Activated CD4-positive, alpha-beta T cell treated with anti-CD3 and anti-CD28 coated beads for 36 hours (primary cell): ENCODE results near the gene GABRB2. TPM values are rescaled to one million over a fixed set of nuclear protein-coding genes. Genes with fewer than 3 reads are reported as not detected.

ENCODE experiments used
- ATAC-seq: fragments of 200-7000 bp; cut with Tn5 transposase; one replicate; pipeline ENCODE4 v1.10.0; 2021; ENCODE audit warnings: mild to moderate bottlenecking, moderate library complexity
- CTCF ChIA-PET: fragments of 350-600 bp; sonication (Branson Sonifier 250); formaldehyde crosslinking; loops from one replicate; lab custom pipeline; 2021; ENCODE audit warnings: antibody characterized with exemption; lab: Charles Lee
- POLR2A ChIA-PET: fragments of 350-600 bp; sonication (Branson Sonifier 250); formaldehyde crosslinking; loops from one replicate; lab custom pipeline; 2021; ENCODE audit warnings: antibody characterized with exemption, inconsistent platforms; lab: Charles Lee
- DNase-seq: peaks from one replicate; pipeline ENCODE4 v3.0.0-alpha.2; 2020
- H3K27ac Mint-ChIP-seq: one replicate; pipeline ENCODE4 v1.8.0; 2021; ENCODE audit warnings: mixed read lengths
- H3K27me3 Mint-ChIP-seq: one replicate; pipeline ENCODE4 v1.8.0; 2021; ENCODE audit warnings: mixed read lengths
- H3K36me3 Mint-ChIP-seq: one replicate; pipeline ENCODE4 v1.8.0; 2021; ENCODE audit warnings: low read depth, mixed read lengths
- H3K4me1 Mint-ChIP-seq: one replicate; pipeline ENCODE4 v1.8.0; 2021; ENCODE audit warnings: mixed read lengths
- H3K4me3 Mint-ChIP-seq: one replicate; pipeline ENCODE4 v1.8.0; 2021; ENCODE audit warnings: mild to moderate bottlenecking, moderate library complexity, mixed read lengths
- H3K9me3 Mint-ChIP-seq: one replicate; pipeline ENCODE4 v1.8.0; 2021; ENCODE audit warnings: low read depth, mixed read lengths
- intact Hi-C, 2 experiments: fragments of 100-400 bp; cut with DNase I in 1 of 2; cut with micrococcal nuclease in 1 of 2; formaldehyde crosslinking; loops; one replicate each; pipeline versions ENCODE4 v1.14.2 to v1.15.1; 2022 to 2024; cut with DNase I, micrococcal nuclease
- total RNA-seq, 2 experiments: library from RNA; stranded (reverse); gene quantifications; one replicate each; pipeline ENCODE4 v1.2.3, GENCODE V29; 2021

The GABRB2 gene
- total RNA-seq, 2 experiments from 2014 or later, result not detected

- Mint-ChIP-seq H3K27me3 (no peaks in the 10 kb centered on the region), H3K4me3 (no peak overlapping the region), H3K27ac (no peak overlapping the region), H3K4me1 (no peaks in the 10 kb centered on the region), H3K9me3 (peaks cover 2% of the 10 kb centered on the region), H3K36me3 (no peaks in the 10 kb centered on the region)
- CTCF ChIA-PET, result interaction anchor here (1.1 kb wide), 1 partner anchor 8 kb away, joined by 3 read pairs; no protein-coding TSS in a partner anchor
- POLR2A ChIA-PET, result no interaction called here
- intact Hi-C loops, result no loop called here
- DNase-seq (no peak), ATAC-seq (no peak)
Measured at GRCh38 chr5:161471211-161471950, 75.1 kb downstream of the GABRB2 start.

- no peak for ATAC-seq
- Mint-ChIP-seq H3K27ac (no peak overlapping the region), H3K27me3 (no peaks in the 10 kb centered on the region), H3K4me3 (no peak overlapping the region), H3K9me3 (no peaks in the 10 kb centered on the region), H3K4me1 (no peaks in the 10 kb centered on the region), H3K36me3 (no peaks in the 10 kb centered on the region)
- ChIA-PET POLR2A (no interaction called here), CTCF (interaction anchor here (1.5 kb wide), 1 partner anchor 17 kb away, joined by 3 read pairs; no protein-coding TSS in a partner anchor)
- intact Hi-C loops, result no loop called here
- no peak for DNase-seq
Measured at GRCh38 chr5:161467703-161468102, 78.8 kb downstream of the GABRB2 start.

- H3K4me1 Mint-ChIP-seq, result no peaks in the 10 kb centered on the region
- no peak for ATAC-seq
- POLR2A ChIA-PET, result no interaction called here
- CTCF ChIA-PET, result no interaction called here
- DNase-seq, result no peak
- no peaks in the 10 kb centered on the region for H3K9me3 Mint-ChIP-seq
- no peaks in the 10 kb centered on the region for H3K36me3 Mint-ChIP-seq
- no peak overlapping the region for H3K4me3 Mint-ChIP-seq
- intact Hi-C loops, result no loop called here
- no peak overlapping the region for H3K27ac Mint-ChIP-seq
- H3K27me3 Mint-ChIP-seq, result no peaks in the 10 kb centered on the region
Measured at GRCh38 chr5:161460741-161461140, 85.8 kb downstream of the GABRB2 start.

- ATAC-seq (no peak), DNase-seq (no peak)
- Mint-ChIP-seq H3K27ac (no peak overlapping the region), H3K9me3 (no peaks in the 10 kb centered on the region), H3K4me3 (no peak overlapping the region), H3K27me3 (no peaks in the 10 kb centered on the region), H3K36me3 (no peaks in the 10 kb centered on the region), H3K4me1 (no peaks in the 10 kb centered on the region)
- ChIA-PET CTCF (no interaction called here), POLR2A (no interaction called here)
- intact Hi-C loops, result no loop called here
Measured at GRCh38 chr5:161446655-161447054, 99.9 kb downstream of the GABRB2 start.

- no peaks in the 10 kb centered on the region for H3K4me1 Mint-ChIP-seq
- H3K4me3 Mint-ChIP-seq, result no peak overlapping the region
- ATAC-seq (no peak), DNase-seq (no peak)
- peaks cover 4% of the 10 kb centered on the region for H3K9me3 Mint-ChIP-seq
- POLR2A ChIA-PET, result no interaction called here
- H3K27ac Mint-ChIP-seq, result no peak overlapping the region
- intact Hi-C loops, result no loop called here
- H3K36me3 Mint-ChIP-seq, result no peaks in the 10 kb centered on the region
- CTCF ChIA-PET, result no interaction called here
- no peaks in the 10 kb centered on the region for H3K27me3 Mint-ChIP-seq
Measured at GRCh38 chr5:161442471-161442870, 104.1 kb downstream of the GABRB2 start.

- POLR2A ChIA-PET, result no interaction called here
- intact Hi-C loops, result no loop called here
- Mint-ChIP-seq H3K4me1 (no peaks in the 10 kb centered on the region), H3K36me3 (no peaks in the 10 kb centered on the region), H3K4me3 (no peak overlapping the region), H3K27me3 (no peaks in the 10 kb centered on the region), H3K9me3 (peaks cover 2% of the 10 kb centered on the region), H3K27ac (no peak overlapping the region)
- ATAC-seq, result no peak
- no peak for DNase-seq
- CTCF ChIA-PET, result interaction anchor here (0.5 kb wide), 1 partner anchor 132 kb away, joined by 3 read pairs; no protein-coding TSS in a partner anchor
Measured at GRCh38 chr5:161432798-161433197, 113.7 kb downstream of the GABRB2 start.

- no peak overlapping the region for H3K4me3 Mint-ChIP-seq
- intact Hi-C loops, result no loop called here
- ChIA-PET CTCF (interaction anchor here (0.5 kb wide), 1 partner anchor 133 kb away, joined by 3 read pairs; no protein-coding TSS in a partner anchor), POLR2A (no interaction called here)
- no peaks in the 10 kb centered on the region for H3K4me1 Mint-ChIP-seq
- no peak for DNase-seq
- peaks cover 2% of the 10 kb centered on the region for H3K9me3 Mint-ChIP-seq
- no peaks in the 10 kb centered on the region for H3K36me3 Mint-ChIP-seq
- H3K27ac Mint-ChIP-seq, result no peak overlapping the region
- no peak for ATAC-seq
- no peaks in the 10 kb centered on the region for H3K27me3 Mint-ChIP-seq
Measured at GRCh38 chr5:161431963-161432362, 114.6 kb downstream of the GABRB2 start.

GRCh38 chr5:161421067-161421466 is 125.5 kb downstream of the GABRB2 start:
- POLR2A ChIA-PET, result no interaction called here
- Mint-ChIP-seq H3K9me3 (no peaks in the 10 kb centered on the region), H3K27me3 (no peaks in the 10 kb centered on the region), H3K36me3 (no peaks in the 10 kb centered on the region), H3K4me1 (no peaks in the 10 kb centered on the region), H3K27ac (no peak overlapping the region), H3K4me3 (no peak overlapping the region)
- intact Hi-C loops, result no loop called here
- DNase-seq, result no peak
- CTCF ChIA-PET, result no interaction called here
- no peak for ATAC-seq

- Mint-ChIP-seq H3K36me3 (no peaks in the 10 kb centered on the region), H3K27me3 (no peaks in the 10 kb centered on the region), H3K27ac (no peak overlapping the region), H3K9me3 (no peaks in the 10 kb centered on the region), H3K4me1 (no peaks in the 10 kb centered on the region), H3K4me3 (no peak overlapping the region)
- ChIA-PET CTCF (interaction anchor here (0.7 kb wide), 1 partner anchor 21 kb away, joined by 4 read pairs; no protein-coding TSS in a partner anchor), POLR2A (no interaction called here)
- no peak for DNase-seq
- ATAC-seq, result no peak
- intact Hi-C loops, result no loop called here
Measured at GRCh38 chr5:161420521-161420920, 126.0 kb downstream of the GABRB2 start.

- no peak overlapping the region for H3K4me3 Mint-ChIP-seq
- CTCF ChIA-PET, result interaction anchor here (1.4 kb wide), 1 partner anchor 11 kb away, joined by 3 read pairs; no protein-coding TSS in a partner anchor
Measured at GRCh38 chr5:161414896-161415295, 131.6 kb downstream of the GABRB2 start.

GRCh38 chr5:161414037-161414436 is 132.5 kb downstream of the GABRB2 start:
- no peaks in the 10 kb centered on the region for H3K36me3 Mint-ChIP-seq
- CTCF ChIA-PET, result interaction anchor here (1.4 kb wide), 1 partner anchor 11 kb away, joined by 3 read pairs; no protein-coding TSS in a partner anchor
- H3K4me1 Mint-ChIP-seq, result no peaks in the 10 kb centered on the region
- H3K9me3 Mint-ChIP-seq, result no peaks in the 10 kb centered on the region
- ATAC-seq (no peak), DNase-seq (no peak)
- H3K27me3 Mint-ChIP-seq, result no peaks in the 10 kb centered on the region
- H3K4me3 Mint-ChIP-seq, result no peak overlapping the region
- POLR2A ChIA-PET, result no interaction called here
- no peak overlapping the region for H3K27ac Mint-ChIP-seq
- intact Hi-C loops, result no loop called here

More at GRCh38 chr5:161414896-161415295, 131.6 kb downstream of the GABRB2 start:
- H3K27me3 Mint-ChIP-seq, result no peaks in the 10 kb centered on the region
- no peaks in the 10 kb centered on the region for H3K9me3 Mint-ChIP-seq
- H3K27ac Mint-ChIP-seq, result no peak overlapping the region
- intact Hi-C loops, result no loop called here
- H3K36me3 Mint-ChIP-seq, result no peaks in the 10 kb centered on the region
- H3K4me1 Mint-ChIP-seq, result no peaks in the 10 kb centered on the region
- POLR2A ChIA-PET, result no interaction called here
- ATAC-seq (no peak), DNase-seq (no peak)

GRCh38 chr5:161412792-161413191 is 133.7 kb downstream of the GABRB2 start:
- no peak for DNase-seq
- POLR2A ChIA-PET, result no interaction called here
- ATAC-seq, result no peak
- H3K4me1 Mint-ChIP-seq, result no peaks in the 10 kb centered on the region
- no peaks in the 10 kb centered on the region for H3K36me3 Mint-ChIP-seq
- CTCF ChIA-PET, result no interaction called here
- no peak overlapping the region for H3K27ac Mint-ChIP-seq
- intact Hi-C loops, result no loop called here
- no peaks in the 10 kb centered on the region for H3K27me3 Mint-ChIP-seq
- H3K9me3 Mint-ChIP-seq, result no peaks in the 10 kb centered on the region
- H3K4me3 Mint-ChIP-seq, result no peak overlapping the region
